OCI-LY3 (cell line): ENCODE data around the gene NCAPG.

ENCODE experiments used
- H2AFZ ChIP-seq: fragments of 200-600, 300-600 bp; shearing (Covaris generic); 2 replicates; pipeline ENCODE4 v1.6.0; 2014; ENCODE audit warnings: antibody characterized with exemption, low read depth, low read length
- H3K27ac ChIP-seq: fragments of 200-600, 300-600 bp; sonication (generic); 2 replicates; pipeline ENCODE4 v1.5.1; 2014; ENCODE audit warnings: mild to moderate bottlenecking, low read length, moderate library complexity, mixed read lengths
- H3K27me3 ChIP-seq: fragments of 200-600, 300-600 bp; sonication (generic); 2 replicates; pipeline ENCODE4 v1.6.1; 2014; ENCODE audit warnings: low read depth, low read length, mixed read lengths
- H3K36me3 ChIP-seq: fragments of 200-600, 300-600 bp; sonication (generic); replicated peaks from 2 replicates; pipeline ENCODE3; 2014; ENCODE audit warnings: low read depth, low read length, mixed read lengths
- H3K4me1 ChIP-seq: fragments of 300-600, 200-600 bp; sonication (generic); 2 replicates; pipeline ENCODE4 v1.6.1; 2014; ENCODE audit warnings: low read length, mixed read lengths
- H3K4me2 ChIP-seq: fragments of 200-600, 300-600 bp; sonication (generic); 2 replicates; pipeline ENCODE4 v1.6.1; 2014; ENCODE audit warnings: low read length, mixed read lengths
- H3K4me3 ChIP-seq: fragments of 300-600, 200-600 bp; sonication (generic); 2 replicates; pipeline ENCODE4 v1.5.1; 2014; ENCODE audit warnings: antibody characterized with exemption, mild to moderate bottlenecking, low read length, moderate library complexity
- H3K79me2 ChIP-seq: fragments of 300-600, 200-600 bp; shearing (Covaris generic); 2 replicates; pipeline ENCODE4 v1.6.1; 2014; ENCODE audit warnings: mild to moderate bottlenecking, low read length, mixed read lengths
- H3K9ac ChIP-seq: fragments of 300-600, 200-600 bp; shearing (Covaris generic); 2 replicates; pipeline ENCODE4 v1.6.0; 2014; ENCODE audit warnings: mild to moderate bottlenecking, low read length, moderate library complexity
- H3K9me3 ChIP-seq: fragments of 200-600, 300-600 bp; shearing (Covaris generic); 2 replicates; pipeline ENCODE4 v1.6.1; 2014; ENCODE audit warnings: low read length, mixed read lengths; ENCODE audit not compliant: insufficient read depth
- H4K20me1 ChIP-seq: fragments of 200-600, 300-600 bp; sonication (generic); 2 replicates; pipeline ENCODE4 v1.6.1; 2016; ENCODE audit warnings: low read length, mixed read lengths; ENCODE audit not compliant: insufficient read depth
- CTCF ChIP-seq: fragments of 200-600, 300-600 bp; sonication (generic); IDR thresholded peaks from 2 replicates; pipeline ENCODE4 v1.5.1; 2014; ENCODE audit warnings: antibody characterized with exemption, low read length, low read depth
- EZH2phosphoT487 ChIP-seq: fragments of 200-600 bp; shearing (Covaris generic); IDR thresholded peaks from 2 replicates; pipeline ENCODE4 v1.6.1; 2018; ENCODE audit warnings: antibody characterized with exemption, mixed run types, low read depth

Gene NCAPG, protein sequence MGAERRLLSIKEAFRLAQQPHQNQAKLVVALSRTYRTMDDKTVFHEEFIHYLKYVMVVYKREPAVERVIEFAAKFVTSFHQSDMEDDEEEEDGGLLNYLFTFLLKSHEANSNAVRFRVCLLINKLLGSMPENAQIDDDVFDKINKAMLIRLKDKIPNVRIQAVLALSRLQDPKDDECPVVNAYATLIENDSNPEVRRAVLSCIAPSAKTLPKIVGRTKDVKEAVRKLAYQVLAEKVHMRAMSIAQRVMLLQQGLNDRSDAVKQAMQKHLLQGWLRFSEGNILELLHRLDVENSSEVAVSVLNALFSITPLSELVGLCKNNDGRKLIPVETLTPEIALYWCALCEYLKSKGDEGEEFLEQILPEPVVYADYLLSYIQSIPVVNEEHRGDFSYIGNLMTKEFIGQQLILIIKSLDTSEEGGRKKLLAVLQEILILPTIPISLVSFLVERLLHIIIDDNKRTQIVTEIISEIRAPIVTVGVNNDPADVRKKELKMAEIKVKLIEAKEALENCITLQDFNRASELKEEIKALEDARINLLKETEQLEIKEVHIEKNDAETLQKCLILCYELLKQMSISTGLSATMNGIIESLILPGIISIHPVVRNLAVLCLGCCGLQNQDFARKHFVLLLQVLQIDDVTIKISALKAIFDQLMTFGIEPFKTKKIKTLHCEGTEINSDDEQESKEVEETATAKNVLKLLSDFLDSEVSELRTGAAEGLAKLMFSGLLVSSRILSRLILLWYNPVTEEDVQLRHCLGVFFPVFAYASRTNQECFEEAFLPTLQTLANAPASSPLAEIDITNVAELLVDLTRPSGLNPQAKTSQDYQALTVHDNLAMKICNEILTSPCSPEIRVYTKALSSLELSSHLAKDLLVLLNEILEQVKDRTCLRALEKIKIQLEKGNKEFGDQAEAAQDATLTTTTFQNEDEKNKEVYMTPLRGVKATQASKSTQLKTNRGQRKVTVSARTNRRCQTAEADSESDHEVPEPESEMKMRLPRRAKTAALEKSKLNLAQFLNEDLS

DNA sequence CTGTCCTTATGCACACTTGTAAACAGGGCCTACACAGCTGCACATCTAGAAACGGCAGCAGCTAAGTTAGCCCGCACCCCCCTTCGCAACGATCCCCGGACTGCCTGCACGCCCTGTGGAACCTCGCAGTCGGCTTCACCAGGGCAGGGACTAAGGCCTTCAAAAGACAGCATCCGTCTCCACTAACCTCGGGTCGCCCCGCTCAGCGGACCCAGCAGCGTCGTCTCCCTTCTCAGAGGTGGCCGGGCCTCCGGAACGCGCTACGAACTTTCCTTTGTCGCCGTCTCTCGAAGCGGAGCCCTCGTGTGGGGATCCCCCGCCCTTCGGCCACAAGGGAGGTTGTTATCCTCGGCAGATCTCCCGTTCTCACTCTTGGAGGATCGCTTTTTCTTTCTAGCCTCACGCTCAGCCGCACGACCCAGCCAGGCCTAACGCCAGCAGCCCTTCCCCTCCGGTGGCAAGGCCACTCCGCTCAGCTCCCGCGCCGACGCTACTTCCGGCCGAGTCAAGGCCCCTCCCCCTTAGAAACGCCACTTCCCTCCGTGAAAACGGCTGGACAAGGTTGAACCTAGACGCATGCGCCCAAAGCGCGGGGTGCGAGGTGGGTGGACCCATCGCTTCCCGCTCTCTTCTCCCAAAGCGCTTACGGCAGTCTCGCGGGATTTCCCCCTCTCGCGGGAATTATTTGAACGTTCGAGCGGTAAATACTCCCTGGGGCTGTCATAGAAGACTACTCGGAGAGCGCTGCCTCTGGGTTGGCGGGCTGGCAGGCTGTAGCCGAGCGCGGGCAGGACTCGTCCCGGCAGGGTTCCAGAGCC is at the start of gene NCAPG, which contains the start of gene DCAF16:
Gene NCAPG, plus strand, starts transcription at position 720 of the 818 bp plus-strand sequence. CDS start 99 bp downstream, outside the sequence.
Gene DCAF16, minus strand, starts transcription at position 498 of the 818 bp plus-strand sequence. CDS start 6,616 bp downstream, outside the sequence.
- H3K27ac ChIP-seq, result peak within 1 kb of the TSS; percentile 80
- peak within 1 kb of the TSS; percentile 93 for H3K4me2 ChIP-seq
- peaks cover 41% of the 10 kb centered on the region for H3K36me3 ChIP-seq
- no peaks in the 10 kb centered on the region for H3K9me3 ChIP-seq
- H3K9ac ChIP-seq, result peak within 1 kb of the TSS; percentile 96
- peak within 1 kb of the TSS; percentile 35 for H2AFZ ChIP-seq
- peak within 1 kb of the TSS; percentile 96 for H3K4me3 ChIP-seq
- H3K27me3 ChIP-seq, result no peaks in the 10 kb centered on the region
- TF ChIP-seq EZH2phosphoT487 (no peak), CTCF (no peak)
- H3K4me1 ChIP-seq, result peaks cover 26% of the 10 kb centered on the region
- H3K79me2 ChIP-seq, result peaks cover 98% of the 10 kb centered on the region
- peaks cover 44% of the 10 kb centered on the region for H4K20me1 ChIP-seq

DNA sequence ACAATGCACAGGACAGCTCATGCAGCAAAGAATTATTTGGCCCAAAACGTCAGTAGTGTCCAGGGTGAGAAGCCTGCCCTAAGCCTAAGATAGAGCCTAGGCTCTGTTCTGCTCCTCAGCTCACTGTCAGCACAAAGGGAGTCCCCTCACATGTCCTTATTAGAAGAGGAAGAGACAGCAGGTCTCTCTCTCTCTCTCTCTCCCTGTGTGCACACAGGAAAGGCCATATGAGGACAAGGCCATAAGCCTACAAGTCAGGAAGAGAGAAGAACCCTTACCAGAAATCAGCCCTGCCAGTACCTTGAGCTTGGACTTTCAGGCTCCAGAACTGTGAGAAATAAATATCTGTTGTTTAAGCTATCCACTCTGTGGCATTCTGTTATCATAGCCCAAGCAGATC is 49.7 kb upstream of the NCAPG start:
- H3K27ac ChIP-seq, result no peak overlapping the region
- H3K4me2 ChIP-seq, result no peak overlapping the region
- no peaks in the 10 kb centered on the region for H3K79me2 ChIP-seq
- no peaks in the 10 kb centered on the region for H3K27me3 ChIP-seq
- no peak overlapping the region for H2AFZ ChIP-seq
- no peaks in the 10 kb centered on the region for H3K9me3 ChIP-seq
- TF ChIP-seq CTCF (no peak), EZH2phosphoT487 (no peak)
- H3K36me3 ChIP-seq, result no peaks in the 10 kb centered on the region
- no peaks in the 10 kb centered on the region for H4K20me1 ChIP-seq
- no peaks in the 10 kb centered on the region for H3K4me1 ChIP-seq
- H3K9ac ChIP-seq, result no peak overlapping the region
- H3K4me3 ChIP-seq, result no peak overlapping the region

GRCh38 chr4:17762726-17763125 is 48.1 kb upstream of the NCAPG start:
- Histone ChIP-seq H3K27me3 (no peaks in the 10 kb centered on the region), H3K9ac (no peak overlapping the region), H4K20me1 (no peaks in the 10 kb centered on the region), H3K79me2 (no peaks in the 10 kb centered on the region), H3K4me2 (no peak overlapping the region), H3K27ac (no peak overlapping the region), H3K4me3 (no peak overlapping the region), H3K4me1 (no peaks in the 10 kb centered on the region), H3K9me3 (no peaks in the 10 kb centered on the region), H3K36me3 (no peaks in the 10 kb centered on the region), H2AFZ (no peak overlapping the region)
- TF ChIP-seq CTCF (no peak), EZH2phosphoT487 (no peak)
